ENCODE results near the gene ABCA2. TPM values are rescaled to one million over a fixed set of nuclear protein-coding genes. Genes with fewer than 3 reads are reported as not detected.

ABCA2 gene
- total RNA-seq, 1 donor from 2014 or later: 2.1 TPM

- Mint-ChIP-seq H3K4me3 (ENCODE audit: unreplicated experiment) (no peak overlapping the region), H3K36me3 (ENCODE audit: low read depth, unreplicated experiment) (no peaks in the 10 kb centered on the region), H3K4me1 (ENCODE audit: unreplicated experiment) (peaks cover 4% of the 10 kb centered on the region), H3K27me3 (ENCODE audit: unreplicated experiment) (peaks cover 22% of the 10 kb centered on the region), H3K9me3 (ENCODE audit: unreplicated experiment) (no peaks in the 10 kb centered on the region), H3K27ac (ENCODE audit: unreplicated experiment) (no peak overlapping the region)
- DNase-seq (ENCODE audit: low spot score): no peak
- TF ChIP-seq CTCF (IDR thresholded peaks at IDR 0.05; ENCODE audit: unreplicated experiment): no peak
Measured at GRCh38 chr9:137074657-137075274, 46.7 kb upstream of the ABCA2 start.

GRCh38 chr9:137073992-137074399 lies 46.0 kb upstream of the ABCA2 start:
- TF ChIP-seq CTCF (IDR thresholded peaks at IDR 0.05; ENCODE audit: unreplicated experiment): no peak
- no peak overlapping the region for H3K4me3 Mint-ChIP-seq (ENCODE audit: unreplicated experiment)
- peaks cover 18% of the 10 kb centered on the region for H3K27me3 Mint-ChIP-seq (ENCODE audit: unreplicated experiment)
- H3K27ac Mint-ChIP-seq (ENCODE audit: unreplicated experiment): no peak overlapping the region
- H3K4me1 Mint-ChIP-seq (ENCODE audit: unreplicated experiment): peaks cover 4% of the 10 kb centered on the region
- H3K36me3 Mint-ChIP-seq (ENCODE audit: low read depth, unreplicated experiment): no peaks in the 10 kb centered on the region
- no peak for DNase-seq (ENCODE audit: low spot score)
- no peaks in the 10 kb centered on the region for H3K9me3 Mint-ChIP-seq (ENCODE audit: unreplicated experiment)

- no peak overlapping the region for H3K27ac Mint-ChIP-seq (ENCODE audit: unreplicated experiment)
- no peaks in the 10 kb centered on the region for H3K36me3 Mint-ChIP-seq (ENCODE audit: low read depth, unreplicated experiment)
- DNase-seq (ENCODE audit: low spot score): no peak
- H3K4me3 Mint-ChIP-seq (ENCODE audit: unreplicated experiment): no peak overlapping the region
- peaks cover 4% of the 10 kb centered on the region for H3K4me1 Mint-ChIP-seq (ENCODE audit: unreplicated experiment)
- H3K9me3 Mint-ChIP-seq (ENCODE audit: unreplicated experiment): no peaks in the 10 kb centered on the region
- peaks cover 18% of the 10 kb centered on the region for H3K27me3 Mint-ChIP-seq (ENCODE audit: unreplicated experiment)
- no peak for TF ChIP-seq CTCF (IDR thresholded peaks at IDR 0.05; ENCODE audit: unreplicated experiment)
Measured at GRCh38 chr9:137071282-137071681, 43.2 kb upstream of the ABCA2 start.

GRCh38 chr9:137070906-137071275 lies 42.9 kb upstream of the ABCA2 start:
- peak overlapping the region; percentile 56 for H3K4me3 Mint-ChIP-seq (ENCODE audit: unreplicated experiment)
- DNase-seq (ENCODE audit: low spot score): no peak
- TF ChIP-seq CTCF (IDR thresholded peaks at IDR 0.05; ENCODE audit: unreplicated experiment): no peak
- no peaks in the 10 kb centered on the region for H3K9me3 Mint-ChIP-seq (ENCODE audit: unreplicated experiment)
- no peaks in the 10 kb centered on the region for H3K36me3 Mint-ChIP-seq (ENCODE audit: low read depth, unreplicated experiment)
- H3K27me3 Mint-ChIP-seq (ENCODE audit: unreplicated experiment): peaks cover 18% of the 10 kb centered on the region
- peaks cover 4% of the 10 kb centered on the region for H3K4me1 Mint-ChIP-seq (ENCODE audit: unreplicated experiment)
- no peak overlapping the region for H3K27ac Mint-ChIP-seq (ENCODE audit: unreplicated experiment)

GRCh38 chr9:137070201-137070905 lies 42.3 kb upstream of the ABCA2 start, which contains the start of gene SAPCD2:
SAPCD2 (minus strand) TSS chr9:137070557; CDS start chr9:137070460, 97 bp downstream.
- peak; percentile 74 for DNase-seq (ENCODE audit: low spot score)

More at GRCh38 chr9:137070201-137070905, 42.3 kb upstream of the ABCA2 start, which contains the start of gene SAPCD2:
- no peaks in the 10 kb centered on the region for H3K9me3 Mint-ChIP-seq (ENCODE audit: unreplicated experiment)
- H3K4me3 Mint-ChIP-seq (ENCODE audit: unreplicated experiment): peak within 1 kb of the TSS; percentile 56
- TF ChIP-seq CTCF (IDR thresholded peaks at IDR 0.05; ENCODE audit: unreplicated experiment): no peak
- no peaks in the 10 kb centered on the region for H3K36me3 Mint-ChIP-seq (ENCODE audit: low read depth, unreplicated experiment)
- H3K27me3 Mint-ChIP-seq (ENCODE audit: unreplicated experiment): peaks cover 18% of the 10 kb centered on the region
- no peak within 1 kb of the TSS for H3K27ac Mint-ChIP-seq (ENCODE audit: unreplicated experiment)
- peaks cover 4% of the 10 kb centered on the region for H3K4me1 Mint-ChIP-seq (ENCODE audit: unreplicated experiment)
